ENCODE results near the gene NFXL1. TPM values are rescaled to one million over a fixed set of nuclear protein-coding genes. Genes with fewer than 3 reads are reported as not detected.

The NFXL1 gene
- total and polyA plus RNA-seq, 2 donors (not counting 1 experiment from before 2014, with no cell fraction given): 9.6 to 14.1 TPM

- H3K4me3 ChIP-seq (replicated peaks in 1 of 4; ENCODE audit: control extremely low read depth in 1 of 4, insufficient read depth in 1 of 4, low read depth in 3 of 4, low read length in 4 of 4): no peak overlapping the region
- no peak overlapping the region for H3K9ac ChIP-seq (ENCODE audit: insufficient read depth, low read length)
- H3K4me1 ChIP-seq (ENCODE audit: control insufficient read depth, extremely low read depth, insufficient read depth, low read length): no peaks in the 10 kb centered on the region
- H3K4me2 ChIP-seq (ENCODE audit: extremely low read depth, insufficient read depth, low read length): no peak overlapping the region
- DNase-seq (ENCODE audit: low read depth in 2 of 2): no peak
- no peaks in the 10 kb centered on the region for H3K27me3 ChIP-seq (ENCODE audit: control insufficient read depth, insufficient read depth, low read length)
- no peaks in the 10 kb centered on the region for H4K20me1 ChIP-seq (ENCODE audit: control insufficient read depth, extremely low read depth, insufficient read depth, low read length)
- no peak overlapping the region for H3K27ac ChIP-seq (ENCODE audit: insufficient read depth, low read length)
- TF ChIP-seq EZH2 (IDR thresholded peaks at IDR 0.05; ENCODE audit: low read length, missing control alignments) (no peak), CTCF (conservative IDR thresholded peaks at IDR 0.05 in 1 of 2, IDR thresholded peaks at IDR 0.05 in 1 of 2; ENCODE audit: low read depth in 1 of 2, low read length in 2 of 2) (no peak)
- H3K79me2 ChIP-seq (ENCODE audit: control insufficient read depth, insufficient read depth, low read length): no peaks in the 10 kb centered on the region
- no peaks in the 10 kb centered on the region for H3K9me3 ChIP-seq (ENCODE audit: control insufficient read depth, insufficient read depth, low read depth, low read length)
- H2AFZ ChIP-seq (ENCODE audit: low read length): no peak overlapping the region
- no peaks in the 10 kb centered on the region for H3K36me3 ChIP-seq (ENCODE audit: control insufficient read depth, insufficient read depth, low read length)
Measured at GRCh38 chr4:47817275-47817674, 97.1 kb downstream of the NFXL1 start.

DNA sequence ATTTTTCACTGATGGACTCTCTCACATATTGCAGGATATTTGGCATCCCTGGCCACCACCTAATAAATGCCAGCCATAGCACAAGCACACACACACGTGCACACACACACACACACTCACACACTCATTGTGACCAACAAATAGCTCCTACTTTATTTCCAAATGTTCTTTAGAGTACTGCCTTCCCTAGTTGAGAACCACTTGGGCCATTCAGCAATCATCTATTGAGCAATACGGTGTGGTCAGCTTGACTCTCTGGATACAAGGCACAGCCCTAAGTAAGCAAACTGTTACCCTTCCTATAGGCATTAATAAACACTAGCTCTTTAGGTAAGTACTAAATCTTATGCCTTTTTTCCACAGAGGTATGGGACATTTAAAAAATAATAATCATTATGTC is 97.6 kb downstream of the NFXL1 start:
- no peaks in the 10 kb centered on the region for H4K20me1 ChIP-seq (ENCODE audit: control insufficient read depth, extremely low read depth, insufficient read depth, low read length)
- no peak overlapping the region for H3K4me2 ChIP-seq (ENCODE audit: extremely low read depth, insufficient read depth, low read length)
- H3K27ac ChIP-seq (ENCODE audit: insufficient read depth, low read length): no peak overlapping the region
- H3K9me3 ChIP-seq (ENCODE audit: control insufficient read depth, insufficient read depth, low read depth, low read length): no peaks in the 10 kb centered on the region
- H3K4me3 ChIP-seq (replicated peaks in 1 of 4; ENCODE audit: control extremely low read depth in 1 of 4, insufficient read depth in 1 of 4, low read depth in 3 of 4, low read length in 4 of 4): no peak overlapping the region
- H3K79me2 ChIP-seq (ENCODE audit: control insufficient read depth, insufficient read depth, low read length): no peaks in the 10 kb centered on the region
- no peak overlapping the region for H3K9ac ChIP-seq (ENCODE audit: insufficient read depth, low read length)
- H3K27me3 ChIP-seq (ENCODE audit: control insufficient read depth, insufficient read depth, low read length): no peaks in the 10 kb centered on the region
- TF ChIP-seq EZH2 (IDR thresholded peaks at IDR 0.05; ENCODE audit: low read length, missing control alignments) (no peak), CTCF (conservative IDR thresholded peaks at IDR 0.05 in 1 of 2, IDR thresholded peaks at IDR 0.05 in 1 of 2; ENCODE audit: low read depth in 1 of 2, low read length in 2 of 2) (no peak)
- H3K36me3 ChIP-seq (ENCODE audit: control insufficient read depth, insufficient read depth, low read length): no peaks in the 10 kb centered on the region
- no peaks in the 10 kb centered on the region for H3K4me1 ChIP-seq (ENCODE audit: control insufficient read depth, extremely low read depth, insufficient read depth, low read length)
- no peak for DNase-seq (ENCODE audit: low read depth in 2 of 2)
- no peak overlapping the region for H2AFZ ChIP-seq (ENCODE audit: low read length)

DNA sequence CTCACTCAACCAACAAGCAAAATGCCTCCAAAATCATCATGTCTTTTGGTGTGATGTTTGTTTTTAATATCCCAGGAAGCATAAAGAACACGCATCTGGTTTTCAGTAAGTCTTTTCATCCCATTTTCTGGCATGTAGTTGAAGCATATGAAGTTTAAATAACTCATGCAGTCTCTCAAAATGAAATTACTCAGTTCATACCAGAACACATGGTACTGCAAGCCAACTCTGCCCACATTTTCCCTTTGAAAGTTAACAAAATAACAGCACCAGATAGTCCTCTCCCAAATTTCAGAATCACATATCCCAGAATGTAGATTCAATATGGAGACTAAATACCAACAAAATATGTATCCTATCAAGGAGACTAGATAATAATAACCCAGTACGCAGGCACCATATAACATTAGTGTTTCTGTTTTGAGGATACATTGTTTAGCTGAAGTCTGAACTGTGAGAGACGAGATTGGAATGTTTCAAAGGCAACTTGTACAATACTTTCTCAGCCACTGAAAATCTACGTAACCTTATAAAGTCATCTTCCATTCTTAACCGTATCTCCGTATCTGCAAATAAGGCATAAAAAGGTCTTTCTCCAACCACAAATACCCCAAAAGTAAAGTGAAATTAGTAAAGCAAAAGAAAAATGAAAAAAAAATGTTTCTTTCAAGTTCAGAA is 99.6 kb downstream of the NFXL1 start:
- H3K27ac ChIP-seq (ENCODE audit: insufficient read depth, low read length): no peak overlapping the region
- TF ChIP-seq CTCF (conservative IDR thresholded peaks at IDR 0.05 in 1 of 2, IDR thresholded peaks at IDR 0.05 in 1 of 2; ENCODE audit: low read depth in 1 of 2, low read length in 2 of 2) (no peak), EZH2 (IDR thresholded peaks at IDR 0.05; ENCODE audit: low read length, missing control alignments) (no peak)
- no peaks in the 10 kb centered on the region for H3K79me2 ChIP-seq (ENCODE audit: control insufficient read depth, insufficient read depth, low read length)
- no peaks in the 10 kb centered on the region for H3K4me1 ChIP-seq (ENCODE audit: control insufficient read depth, extremely low read depth, insufficient read depth, low read length)
- no peaks in the 10 kb centered on the region for H3K36me3 ChIP-seq (ENCODE audit: control insufficient read depth, insufficient read depth, low read length)
- H4K20me1 ChIP-seq (ENCODE audit: control insufficient read depth, extremely low read depth, insufficient read depth, low read length): no peaks in the 10 kb centered on the region
- peak in 1 of 2 donors; percentile 48 for DNase-seq (ENCODE audit: low read depth in 2 of 2)
- H3K9me3 ChIP-seq (ENCODE audit: control insufficient read depth, insufficient read depth, low read depth, low read length): no peaks in the 10 kb centered on the region
- H3K9ac ChIP-seq (ENCODE audit: insufficient read depth, low read length): no peak overlapping the region
- H3K4me3 ChIP-seq (replicated peaks in 1 of 4; ENCODE audit: control extremely low read depth in 1 of 4, insufficient read depth in 1 of 4, low read depth in 3 of 4, low read length in 4 of 4): peak overlapping the region in 2 of 4 experiments; percentile 10 to 17
- H2AFZ ChIP-seq (ENCODE audit: low read length): no peak overlapping the region
- H3K27me3 ChIP-seq (ENCODE audit: control insufficient read depth, insufficient read depth, low read length): no peaks in the 10 kb centered on the region
- no peak overlapping the region for H3K4me2 ChIP-seq (ENCODE audit: extremely low read depth, insufficient read depth, low read length)
